BJ (cell line): ENCODE results near the gene ISCU. TPM values are rescaled to one million over a fixed set of nuclear protein-coding genes. Genes with fewer than 3 reads are reported as not detected.
A peak's percentile ranks its signal among the peaks of the same experiment; 100 is the strongest.

ENCODE experiments used
- CTCF ChIA-PET: fragments of 350-600 bp; formaldehyde crosslinking; extraction: SDS; loops from one replicate; lab custom pipeline; 2021; ENCODE audit warnings: antibody characterized with exemption, inconsistent platforms; lab: Yijun Ruan, JAX
- POLR2A ChIA-PET: fragments of 300-600 bp; sonication (Branson Sonifier 250); formaldehyde crosslinking; extraction: SDS; loops from one replicate; lab custom pipeline; 2021; ENCODE audit warnings: antibody characterized with exemption; lab: Charles Lee
- DNase-seq: peaks from one replicate; pipeline ENCODE4 v3.0.0-alpha.2; 2011; ENCODE audit warnings: low read depth
- H3K27me3 ChIP-seq: 2 replicates; pipeline ENCODE4 v1.6.0; 2011; ENCODE audit warnings: low read length; ENCODE audit not compliant: control insufficient read depth, insufficient read depth
- H3K36me3 ChIP-seq: 2 replicates; pipeline ENCODE4 v1.5.1; 2011; ENCODE audit warnings: low read length; ENCODE audit not compliant: control insufficient read depth, insufficient read depth
- H3K4me3 ChIP-seq: 2 replicates; pipeline ENCODE4 v1.5.1; 2011; ENCODE audit warnings: low read depth, mild to moderate bottlenecking, control low read depth, low read length
- polyA plus RNA-seq: library from polyadenylated mRNA; depleted of rRNA; stranded (reverse); fragments of >200 nt; gene quantifications from 2 replicates; pipeline ENCODE4 v1.2.3, GENCODE V29; 2011
- TF ChIP-seq, protein P1 (sequence below): IDR thresholded peaks from 2 replicates; pipeline ENCODE4 v1.5.1; 2011; ENCODE audit warnings: low read depth, mild to moderate bottlenecking, control low read depth, inconsistent platforms, low read length, moderate library complexity; ENCODE audit not compliant: insufficient read depth

Gene ISCU
- polyA plus RNA-seq, 1 experiment, result 125 TPM

DNA sequence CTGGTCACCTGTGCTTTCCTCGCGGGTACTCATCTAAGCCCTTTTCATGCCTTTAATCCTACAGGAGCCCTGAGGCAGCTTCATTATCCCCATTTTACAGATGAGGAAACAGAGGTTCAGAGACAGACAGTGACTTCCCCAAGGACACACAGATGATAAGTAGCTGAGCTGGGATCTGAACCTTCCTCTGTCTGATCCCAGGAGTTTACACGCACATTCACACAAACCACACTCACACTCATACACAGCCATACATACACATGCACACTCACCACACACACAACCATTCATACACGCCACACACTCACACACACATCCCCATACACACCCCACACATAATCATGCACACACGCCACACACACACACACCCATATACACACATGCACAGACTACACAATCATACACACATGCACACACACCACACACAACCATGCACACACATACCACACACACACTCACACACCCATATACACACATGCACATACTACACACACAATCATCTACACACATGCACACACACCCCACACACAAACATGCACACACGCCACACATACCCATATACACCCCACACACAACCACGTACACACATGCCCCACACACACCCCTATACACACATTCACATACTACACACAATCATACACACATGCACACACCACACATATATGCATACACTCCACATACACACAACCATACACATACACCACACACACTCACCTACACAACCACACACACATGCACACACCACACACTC is 32.7 kb downstream of the ISCU start:
- Histone ChIP-seq H3K27me3 (no peaks in the 10 kb centered on the region), H3K36me3 (peaks cover 4% of the 10 kb centered on the region; the same call in 1 of the 2 replicates), H3K4me3 (peak overlapping the region; percentile 62)
- POLR2A ChIA-PET, result interaction anchor here (0.6 to 0.7 kb wide), 2 partner anchors 14 to 27 kb away, joined by 3 read pairs; no protein-coding TSS in a partner anchor
- CTCF ChIA-PET, result interaction anchor here (1.1 to 3.0 kb wide), 2 partner anchors 23 to 24 kb away, joined by 4 to 16 read pairs; no protein-coding TSS in a partner anchor
- TF ChIP-seq, protein P1, sequence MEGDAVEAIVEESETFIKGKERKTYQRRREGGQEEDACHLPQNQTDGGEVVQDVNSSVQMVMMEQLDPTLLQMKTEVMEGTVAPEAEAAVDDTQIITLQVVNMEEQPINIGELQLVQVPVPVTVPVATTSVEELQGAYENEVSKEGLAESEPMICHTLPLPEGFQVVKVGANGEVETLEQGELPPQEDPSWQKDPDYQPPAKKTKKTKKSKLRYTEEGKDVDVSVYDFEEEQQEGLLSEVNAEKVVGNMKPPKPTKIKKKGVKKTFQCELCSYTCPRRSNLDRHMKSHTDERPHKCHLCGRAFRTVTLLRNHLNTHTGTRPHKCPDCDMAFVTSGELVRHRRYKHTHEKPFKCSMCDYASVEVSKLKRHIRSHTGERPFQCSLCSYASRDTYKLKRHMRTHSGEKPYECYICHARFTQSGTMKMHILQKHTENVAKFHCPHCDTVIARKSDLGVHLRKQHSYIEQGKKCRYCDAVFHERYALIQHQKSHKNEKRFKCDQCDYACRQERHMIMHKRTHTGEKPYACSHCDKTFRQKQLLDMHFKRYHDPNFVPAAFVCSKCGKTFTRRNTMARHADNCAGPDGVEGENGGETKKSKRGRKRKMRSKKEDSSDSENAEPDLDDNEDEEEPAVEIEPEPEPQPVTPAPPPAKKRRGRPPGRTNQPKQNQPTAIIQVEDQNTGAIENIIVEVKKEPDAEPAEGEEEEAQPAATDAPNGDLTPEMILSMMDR, result no peak
- DNase-seq, result no peak

DNA sequence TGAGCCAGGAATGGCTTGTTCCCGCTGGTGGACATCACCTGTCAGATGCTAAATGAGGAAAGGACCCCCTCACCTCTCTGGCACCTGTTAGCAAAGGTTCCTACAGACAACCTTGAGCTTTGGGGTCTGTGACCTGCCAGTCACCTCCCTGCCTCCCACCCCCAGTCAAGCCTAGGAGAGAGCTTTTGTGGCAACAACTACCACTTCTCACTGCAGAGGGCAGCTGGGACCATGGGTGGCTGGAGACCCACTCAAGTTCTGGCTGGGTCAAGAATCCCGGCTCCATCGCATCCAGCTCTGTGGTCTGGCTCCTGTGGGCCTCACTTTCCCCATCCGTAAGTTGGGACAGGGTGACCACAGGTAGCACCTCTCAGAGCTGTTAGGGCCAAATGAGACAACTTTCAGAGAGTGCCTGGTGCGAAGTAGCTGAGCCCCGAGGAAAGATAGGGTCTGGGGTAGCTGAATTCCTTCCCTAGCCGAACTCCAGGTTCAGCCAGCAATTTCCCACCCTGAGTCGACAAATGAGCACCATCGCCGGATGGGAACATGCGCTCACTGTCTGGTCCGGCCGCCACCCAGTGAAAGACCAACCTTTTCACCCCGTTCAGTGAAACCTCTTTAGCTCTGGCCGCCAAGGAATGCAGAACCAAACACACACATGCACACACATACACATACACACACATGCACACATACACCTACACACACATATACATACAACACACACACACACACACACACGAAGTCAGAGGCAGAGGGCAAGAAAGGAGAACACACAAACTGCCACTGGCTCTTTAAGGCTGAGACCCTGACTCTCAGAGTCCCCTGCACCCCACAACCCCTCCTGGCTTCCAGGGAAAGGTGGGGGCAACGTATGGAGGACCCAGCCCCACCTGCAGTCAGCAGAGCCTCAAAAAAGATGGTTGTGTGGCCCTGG is 33.6 kb downstream of the ISCU start:
- POLR2A ChIA-PET, result interaction anchor here (0.6 to 0.7 kb wide), 2 partner anchors 14 to 28 kb away, joined by 3 read pairs; no protein-coding TSS in a partner anchor
- no peak for DNase-seq
- CTCF ChIA-PET, result interaction anchor here (1.1 to 3.0 kb wide), 2 partner anchors 22 to 25 kb away, joined by 4 to 16 read pairs; no protein-coding TSS in a partner anchor
- H3K36me3 ChIP-seq, result peaks cover 4% of the 10 kb centered on the region; the same call in 1 of the 2 replicates
- H3K4me3 ChIP-seq, result peak overlapping the region; percentile 62
- no peaks in the 10 kb centered on the region for H3K27me3 ChIP-seq
- TF ChIP-seq, protein P1, result no peak

DNA sequence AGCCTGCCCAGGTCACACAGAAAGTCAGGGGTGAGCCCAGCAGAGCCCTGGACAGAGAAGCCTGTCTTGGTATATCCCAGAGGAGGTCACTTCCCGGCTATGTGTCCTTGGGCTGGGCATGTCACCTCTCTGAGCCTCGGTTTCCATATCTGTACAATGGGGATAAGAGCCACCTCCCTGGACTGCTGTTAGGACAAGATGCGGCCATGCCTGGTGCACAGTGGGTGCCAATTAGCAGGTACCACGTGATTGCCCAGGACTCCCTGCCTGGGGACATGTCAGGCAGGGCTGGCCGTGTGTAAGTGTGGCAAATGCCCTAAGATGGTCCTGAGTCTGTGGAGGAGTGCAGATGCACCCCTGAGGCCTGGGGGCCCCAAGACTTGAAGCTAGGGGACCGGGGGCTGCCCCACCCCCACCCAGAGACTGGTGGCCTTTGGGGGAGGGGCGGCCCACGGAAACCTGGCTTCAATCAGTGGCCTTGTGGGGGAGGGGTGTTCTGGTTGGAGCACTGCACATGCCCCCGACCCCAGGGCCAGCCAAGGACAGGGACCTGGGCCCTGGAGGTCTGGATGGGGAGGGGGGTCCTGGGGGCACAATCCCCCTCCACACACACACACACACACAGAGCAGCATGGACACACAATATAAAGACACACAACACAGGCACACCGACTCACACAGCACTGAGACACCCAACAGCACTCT is 34.6 kb downstream of the ISCU start:
- ChIA-PET CTCF (interaction anchor here (1.5 to 3.0 kb wide), 3 partner anchors 21 to 27 kb away, joined by 3 to 16 read pairs (median 5); no protein-coding TSS in a partner anchor), POLR2A (no interaction called here)
- no peak for DNase-seq
- TF ChIP-seq, protein P1, result no peak
- H3K27me3 ChIP-seq, result no peaks in the 10 kb centered on the region
- H3K36me3 ChIP-seq, result peaks cover 2% of the 10 kb centered on the region; the same call in 1 of the 2 replicates
- peak overlapping the region; percentile 62 for H3K4me3 ChIP-seq

DNA sequence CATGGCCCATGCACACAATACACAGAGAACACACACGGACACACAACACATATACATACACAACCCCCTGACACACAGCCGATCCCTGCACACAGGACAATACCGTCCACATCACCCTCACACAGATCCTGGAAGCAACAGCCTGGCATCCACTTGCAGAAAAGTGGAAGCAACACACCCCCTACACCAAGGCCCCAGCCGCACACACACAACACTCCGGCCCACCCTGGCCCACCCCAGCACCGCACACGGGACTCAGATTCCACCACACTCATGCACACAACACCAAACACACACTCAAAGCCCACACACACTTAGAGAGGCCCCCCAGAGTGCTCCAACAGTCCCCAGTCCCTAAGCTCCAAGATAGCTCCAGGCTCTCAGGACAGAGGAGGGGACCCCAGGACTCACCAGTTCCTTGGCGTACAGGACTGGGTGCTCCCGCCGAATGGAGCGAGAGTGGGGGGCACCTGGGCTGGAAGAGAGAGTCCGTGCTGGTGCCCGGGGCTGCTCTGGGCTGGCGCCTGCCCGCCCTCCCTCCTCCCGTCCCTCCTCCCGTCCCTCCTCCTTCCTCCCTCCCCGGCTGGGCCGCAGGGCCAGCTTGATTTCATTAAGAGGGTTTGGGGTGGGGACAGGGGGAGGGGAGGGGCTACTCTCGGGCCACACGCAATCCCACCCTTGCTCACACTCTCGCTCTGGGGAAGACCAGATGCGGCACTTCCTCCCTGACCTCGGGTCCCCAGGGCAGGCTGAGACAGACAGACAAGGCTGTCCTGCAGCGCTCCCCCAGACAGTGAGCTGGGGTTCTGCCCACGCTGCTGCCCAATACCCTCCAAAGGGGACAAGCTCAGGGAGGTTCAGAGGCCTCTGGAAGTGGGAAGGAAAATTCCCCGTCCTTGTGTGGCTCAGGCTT is 35.4 kb downstream of the ISCU start, which contains the start of gene TMEM119:
TMEM119 (minus strand) TSS at position 526 of the 913 bp plus-strand sequence. CDS start 5,701 bp downstream, outside the sequence.
- DNase-seq, result peak; percentile 36
- Histone ChIP-seq H3K4me3 (peak within 1 kb of the TSS; percentile 62), H3K27me3 (no peaks in the 10 kb centered on the region), H3K36me3 (no peaks in the 10 kb centered on the region; the same call in 1 of the 2 replicates)
- ChIA-PET POLR2A (no interaction called here), CTCF (interaction anchor here (0.9 to 1.7 kb wide), 5 partner anchors 12 to 205 kb away, joined by 3 to 5 read pairs (median 3); partner anchors contain the start of gene ISCU)
- TF ChIP-seq, protein P1, result no peak
